Erythroblast (primary cell): Measurements from ENCODE around the gene CLSTN3.

Source experiments
- GATA1 ChIP-seq: IDR thresholded peaks from 2 replicates; pipeline ENCODE4 v1.6.1; 2011; ENCODE audit warnings: low read depth, mild to moderate bottlenecking, control low read depth, low read length, moderate library complexity
- POLR2A ChIP-seq: IDR thresholded peaks from 2 replicates; pipeline ENCODE4 v1.6.1; 2011; ENCODE audit warnings: mild to moderate bottlenecking, low read length

DNA sequence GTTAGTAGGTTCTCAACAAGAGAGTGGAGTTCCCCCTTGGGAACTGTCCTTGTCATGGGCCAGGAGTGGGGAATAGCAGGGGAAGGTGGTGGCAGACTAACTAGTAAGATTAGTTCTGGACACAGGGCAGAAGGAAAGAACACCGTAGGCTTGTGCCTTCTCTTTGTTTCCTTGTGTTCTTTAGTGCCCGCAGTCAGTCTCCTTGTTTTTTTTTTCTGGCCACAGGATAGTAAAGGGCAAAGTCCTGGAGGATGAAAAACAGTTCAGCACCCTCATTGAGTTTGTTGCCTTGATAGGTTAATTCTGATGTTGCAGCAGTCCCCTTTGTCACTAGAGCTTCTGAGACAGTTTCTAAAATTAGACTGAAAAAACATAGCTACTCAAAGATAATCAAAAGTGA, 67.7 kb downstream of the CLSTN3 start:
- no peak for TF ChIP-seq POLR2A
- no peak for TF ChIP-seq GATA1
